Stimulated activated memory B cell treated with anti-CD40 and anti-IgM and Interleukin-4, amounts not matched to agents 10 μg/mL and 1 μg/mL and 100 μg/mL, for 72 hours (primary cell): ENCODE measurements around the gene SPHK2.
"Not testable (repeated sequence)": the region's sequence is repeated elsewhere in the genome, so short reads cannot be mapped to it uniquely, and the experiment has no call there.

Experiments
- ATAC-seq: fragments of 150-1000 bp; cut with Tn5 transposase; 2 replicates; pipeline ENCODE4 v1.10.0; 2021
- H3K27ac Mint-ChIP-seq: one replicate; pipeline ENCODE4 v1.8.0; 2022; ENCODE audit warnings: mild to moderate bottlenecking, mixed read lengths
- H3K27me3 Mint-ChIP-seq: one replicate; pipeline ENCODE4 v1.8.0; 2022; ENCODE audit warnings: mixed read lengths
- H3K36me3 Mint-ChIP-seq: one replicate; pipeline ENCODE4 v1.8.0; 2022; ENCODE audit warnings: mixed read lengths
- H3K4me1 Mint-ChIP-seq: one replicate; pipeline ENCODE4 v1.8.0; 2022; ENCODE audit warnings: mixed read lengths
- H3K4me3 Mint-ChIP-seq: one replicate; pipeline ENCODE4 v1.8.0; 2022; ENCODE audit warnings: mild to moderate bottlenecking, moderate library complexity, mixed read lengths
- H3K9me3 Mint-ChIP-seq: one replicate; pipeline ENCODE4 v1.8.0; 2022; ENCODE audit warnings: mixed read lengths

The SPHK2 gene

GRCh38 chr19:48618916-48619691 is at the start of gene SPHK2, which contains the start of gene RPL18:
TSS of gene SPHK2 (plus strand) at chr19:48619506. CDS start at chr19:48620515, 1,009 bp downstream.
TSS of gene RPL18 (minus strand) at chr19:48619178. CDS start at chr19:48619143, 35 bp downstream.
- H3K36me3 Mint-ChIP-seq = peaks cover 63% of the 10 kb centered on the region
- peaks cover 73% of the 10 kb centered on the region for H3K4me1 Mint-ChIP-seq

GRCh38 chr19:48569814-48570213 is 49.5 kb upstream of the SPHK2 start:
- H3K9me3 Mint-ChIP-seq = no peaks in the 10 kb centered on the region
- H3K36me3 Mint-ChIP-seq = no peaks in the 10 kb centered on the region

More at GRCh38 chr19:48618916-48619691, at the start of gene SPHK2, which contains the start of gene RPL18:
- no peaks in the 10 kb centered on the region for H3K9me3 Mint-ChIP-seq
- H3K27ac Mint-ChIP-seq = peak within 1 kb of the TSS; percentile 98
- no peaks in the 10 kb centered on the region for H3K27me3 Mint-ChIP-seq
- peak; percentile 96 for ATAC-seq
- peak within 1 kb of the TSS; percentile 95 for H3K4me3 Mint-ChIP-seq

GRCh38 chr19:48571378-48572162 is 47.7 kb upstream of the SPHK2 start:
- H3K27ac Mint-ChIP-seq = no peak overlapping the region
- no peaks in the 10 kb centered on the region for H3K4me1 Mint-ChIP-seq
- ATAC-seq = no peak
- no peaks in the 10 kb centered on the region for H3K36me3 Mint-ChIP-seq
- no peak overlapping the region for H3K4me3 Mint-ChIP-seq
- H3K9me3 Mint-ChIP-seq = no peaks in the 10 kb centered on the region
- peaks cover 20% of the 10 kb centered on the region for H3K27me3 Mint-ChIP-seq

More at GRCh38 chr19:48569814-48570213, 49.5 kb upstream of the SPHK2 start:
- Mint-ChIP-seq H3K4me1 (no peaks in the 10 kb centered on the region), H3K4me3 (no peak overlapping the region), H3K27ac (no peak overlapping the region), H3K27me3 (peaks cover 35% of the 10 kb centered on the region)
- ATAC-seq = no peak

- Mint-ChIP-seq H3K4me3 (no peak overlapping the region), H3K27ac (no peak overlapping the region)
- no peak for ATAC-seq
Measured at GRCh38 chr19:48573163-48573505, 46.2 kb upstream of the SPHK2 start.

GRCh38 chr19:48575931-48576622 is 43.2 kb upstream of the SPHK2 start:
- no peak for ATAC-seq
- Mint-ChIP-seq H3K27me3 (no peaks in the 10 kb centered on the region), H3K27ac (no peak overlapping the region), H3K4me3 (no peak overlapping the region), H3K9me3 (no peaks in the 10 kb centered on the region), H3K4me1 (no peaks in the 10 kb centered on the region), H3K36me3 (no peaks in the 10 kb centered on the region)

More at GRCh38 chr19:48573163-48573505, 46.2 kb upstream of the SPHK2 start:
- no peaks in the 10 kb centered on the region for H3K4me1 Mint-ChIP-seq
- no peaks in the 10 kb centered on the region for H3K9me3 Mint-ChIP-seq
- peaks cover 7% of the 10 kb centered on the region for H3K27me3 Mint-ChIP-seq
- no peaks in the 10 kb centered on the region for H3K36me3 Mint-ChIP-seq

- not testable (repeated sequence) for H3K36me3 Mint-ChIP-seq, H3K4me1 Mint-ChIP-seq, ATAC-seq, H3K27ac Mint-ChIP-seq, H3K4me3 Mint-ChIP-seq, H3K27me3 Mint-ChIP-seq, H3K9me3 Mint-ChIP-seq
Measured at GRCh38 chr19:48577908-48578307, 41.4 kb upstream of the SPHK2 start.

GRCh38 chr19:48578891-48579290 is 40.4 kb upstream of the SPHK2 start:
- Mint-ChIP-seq H3K4me1 (peaks cover 2% of the 10 kb centered on the region), H3K4me3 (no peak overlapping the region), H3K9me3 (no peaks in the 10 kb centered on the region), H3K36me3 (no peaks in the 10 kb centered on the region), H3K27ac (no peak overlapping the region), H3K27me3 (peaks cover 10% of the 10 kb centered on the region)
- ATAC-seq = no peak

- no peak for ATAC-seq
- no peak overlapping the region for H3K4me3 Mint-ChIP-seq
- peaks cover 8% of the 10 kb centered on the region for H3K4me1 Mint-ChIP-seq
- H3K9me3 Mint-ChIP-seq = peaks cover 3% of the 10 kb centered on the region
- H3K27ac Mint-ChIP-seq = no peak overlapping the region
- no peaks in the 10 kb centered on the region for H3K36me3 Mint-ChIP-seq
- peaks cover 19% of the 10 kb centered on the region for H3K27me3 Mint-ChIP-seq
Measured at GRCh38 chr19:48582168-48582567, 37.1 kb upstream of the SPHK2 start.

- H3K4me3 Mint-ChIP-seq = no peak overlapping the region
- H3K36me3 Mint-ChIP-seq = no peaks in the 10 kb centered on the region
- peaks cover 19% of the 10 kb centered on the region for H3K4me1 Mint-ChIP-seq
- no peak overlapping the region for H3K27ac Mint-ChIP-seq
- H3K27me3 Mint-ChIP-seq = peaks cover 16% of the 10 kb centered on the region
- ATAC-seq = no peak
- H3K9me3 Mint-ChIP-seq = peaks cover 3% of the 10 kb centered on the region
Measured at GRCh38 chr19:48587387-48587786, 31.9 kb upstream of the SPHK2 start.

GRCh38 chr19:48588670-48589401 is 30.5 kb upstream of the SPHK2 start:
- Mint-ChIP-seq H3K27me3 (peaks cover 10% of the 10 kb centered on the region), H3K4me1 (peaks cover 18% of the 10 kb centered on the region), H3K4me3 (peak overlapping the region; percentile 72), H3K36me3 (no peaks in the 10 kb centered on the region), H3K27ac (peak overlapping the region; percentile 13), H3K9me3 (peaks cover 3% of the 10 kb centered on the region)
- peak; percentile 88 for ATAC-seq

- H3K27ac Mint-ChIP-seq = no peak overlapping the region
Measured at GRCh38 chr19:48591021-48591420, 28.3 kb upstream of the SPHK2 start.

GRCh38 chr19:48595171-48595570 is 24.1 kb upstream of the SPHK2 start:
- H3K27ac Mint-ChIP-seq = no peak overlapping the region
- no peaks in the 10 kb centered on the region for H3K9me3 Mint-ChIP-seq

More at GRCh38 chr19:48591021-48591420, 28.3 kb upstream of the SPHK2 start:
- Mint-ChIP-seq H3K27me3 (no peaks in the 10 kb centered on the region), H3K9me3 (no peaks in the 10 kb centered on the region), H3K36me3 (no peaks in the 10 kb centered on the region), H3K4me1 (peaks cover 11% of the 10 kb centered on the region), H3K4me3 (no peak overlapping the region)
- no peak for ATAC-seq

GRCh38 chr19:48595833-48596232 is 23.5 kb upstream of the SPHK2 start:
- no peak for ATAC-seq
- Mint-ChIP-seq H3K27me3 (peaks cover 10% of the 10 kb centered on the region), H3K27ac (no peak overlapping the region), H3K4me3 (no peak overlapping the region), H3K4me1 (peaks cover 9% of the 10 kb centered on the region), H3K9me3 (no peaks in the 10 kb centered on the region), H3K36me3 (no peaks in the 10 kb centered on the region)

More at GRCh38 chr19:48595171-48595570, 24.1 kb upstream of the SPHK2 start:
- no peak for ATAC-seq
- H3K27me3 Mint-ChIP-seq = peaks cover 10% of the 10 kb centered on the region
- no peak overlapping the region for H3K4me3 Mint-ChIP-seq
- peaks cover 9% of the 10 kb centered on the region for H3K4me1 Mint-ChIP-seq
- no peaks in the 10 kb centered on the region for H3K36me3 Mint-ChIP-seq

- Mint-ChIP-seq H3K9me3 (no peaks in the 10 kb centered on the region), H3K27me3 (peaks cover 10% of the 10 kb centered on the region), H3K4me1 (peaks cover 9% of the 10 kb centered on the region), H3K4me3 (no peak overlapping the region), H3K27ac (no peak overlapping the region), H3K36me3 (no peaks in the 10 kb centered on the region)
- ATAC-seq = no peak
Measured at GRCh38 chr19:48596237-48596636, 23.1 kb upstream of the SPHK2 start.
